Kidney capillary endothelial cell (primary cell): Measurements from ENCODE around the gene MSH5.
"Not testable (repeated sequence)": the region's sequence is repeated elsewhere in the genome, so short reads cannot be mapped to it uniquely, and the experiment has no call there.

Experiments used
- DNase-seq: peaks from one replicate; pipeline ENCODE4 v3.0.0-alpha.2; 2018; ENCODE audit warnings: low spot score

The MSH5 gene

GRCh38 chr6:31778999-31779885, 39.4 kb downstream of the MSH5 start:
- no peak for DNase-seq

- no peak for DNase-seq
Measured at GRCh38 chr6:31779908-31780307, 40.1 kb downstream of the MSH5 start.

GRCh38 chr6:31780507-31781243, 40.9 kb downstream of the MSH5 start:
- no peak for DNase-seq

GRCh38 chr6:31781244-31782125, 41.7 kb downstream of the MSH5 start:
- no peak for DNase-seq

- no peak for DNase-seq
Measured at GRCh38 chr6:31782126-31782855, 42.5 kb downstream of the MSH5 start.

- DNase-seq, result no peak
Measured at GRCh38 chr6:31784098-31784925, 44.5 kb downstream of the MSH5 start.

GRCh38 chr6:31785475-31785874, 45.7 kb downstream of the MSH5 start:
- DNase-seq, result no peak

GRCh38 chr6:31791324-31792089, 51.7 kb downstream of the MSH5 start:
- peak; percentile 37 for DNase-seq

- no peak for DNase-seq
Measured at GRCh38 chr6:31792090-31792374, 52.2 kb downstream of the MSH5 start.

- peak; percentile 83 for DNase-seq
Measured at GRCh38 chr6:31792761-31793171, 53.0 kb downstream of the MSH5 start.

GRCh38 chr6:31793927-31794245, 54.1 kb downstream of the MSH5 start:
- not testable (repeated sequence) for DNase-seq

GRCh38 chr6:31794294-31794865, 54.6 kb downstream of the MSH5 start:
- no peak for DNase-seq

GRCh38 chr6:31794866-31795615, 55.2 kb downstream of the MSH5 start:
- DNase-seq, result no peak

GRCh38 chr6:31795616-31796298, 56.0 kb downstream of the MSH5 start, which contains the start of gene VARS1:
VARS1 (minus strand) TSS chr6:31795752; CDS start chr6:31795217, 535 bp downstream.
- DNase-seq, result peak; percentile 84

GRCh38 chr6:31796993-31797385, 57.2 kb downstream of the MSH5 start:
- DNase-seq, result no peak

GRCh38 chr6:31797588-31797987, 57.8 kb downstream of the MSH5 start:
- no peak for DNase-seq

GRCh38 chr6:31799781-31800180, 60.0 kb downstream of the MSH5 start:
- DNase-seq, result no peak
